Neural progenitor cell (in vitro differentiated cells): ENCODE results near the gene OTX2.

ENCODE experiments used
- CTCF ChIP-seq: fragments of 200-600 bp; sonication (generic); IDR thresholded peaks from 2 replicates; pipeline ENCODE4 v1.5.1; 2017; ENCODE audit warnings: antibody characterized with exemption, mild to moderate bottlenecking
- EZH2 ChIP-seq: fragments of 200-600 bp; sonication (generic); IDR thresholded peaks from 2 replicates; pipeline ENCODE4 v1.6.1; 2017; ENCODE audit warnings: antibody characterized with exemption, mild to moderate bottlenecking, moderate library complexity
- EZH2phosphoT487 ChIP-seq: fragments of 200-600 bp; sonication (generic); IDR thresholded peaks from 2 replicates; pipeline ENCODE4 v1.6.1; 2017; ENCODE audit warnings: antibody characterized with exemption

GRCh38 chr14:56808110-56808382 lies 2.2 kb downstream of the OTX2 start:
- TF ChIP-seq CTCF (no peak), EZH2 (no peak), EZH2phosphoT487 (no peak)
